Panc1 (cell line): ENCODE results near the gene SLC12A9. TPM values are rescaled to one million over a fixed set of nuclear protein-coding genes. Genes with fewer than 3 reads are reported as not detected.

Experiments
- ATAC-seq: fragments of 200-7000 bp; cut with Tn5 transposase; 2 replicates; pipeline ENCODE4 v1.9.1; 2020; ENCODE audit warnings: mild to moderate bottlenecking, moderate library complexity
- BruUV-seq: library from RNA; stranded (reverse); fragments of 400-500 nt; replicated peaks from 2 replicates; lab custom pipeline; 2021; lab: Mats Ljungman, UMichigan
- CTCF ChIA-PET: fragments of 300-600 bp; sonication (Branson Sonifier 250); formaldehyde crosslinking; loops from one replicate; lab custom pipeline; 2022; ENCODE audit warnings: antibody characterized with exemption; lab: Charles Lee
- POLR2A ChIA-PET: fragments of 300-600 bp; sonication (Branson Sonifier 250); formaldehyde crosslinking; loops from one replicate; lab custom pipeline; 2022; ENCODE audit warnings: antibody characterized with exemption; lab: Charles Lee
- DNase-seq: peaks from one replicate; pipeline ENCODE4 v3.0.0-alpha.2; 2010; ENCODE audit warnings: low read depth, low spot score
- H3K27ac ChIP-seq: 2 replicates; pipeline ENCODE4 v1.5.1; 2011; ENCODE audit warnings: mild to moderate bottlenecking, low read length, inconsistent platforms
- H3K27me3 ChIP-seq: fragments of 200-500 bp; sonication (Bioruptor generic); 2 replicates; pipeline ENCODE4 v1.6.0; 2014; ENCODE audit warnings: low read length, inconsistent platforms; ENCODE audit not compliant: control insufficient read depth, insufficient read depth
- H3K36me3 ChIP-seq: fragments of 200-500 bp; sonication (Bioruptor generic); 2 replicates; pipeline ENCODE4 v1.5.1; 2014; ENCODE audit warnings: inconsistent platforms, mild to moderate bottlenecking, low read length, moderate library complexity; ENCODE audit not compliant: control insufficient read depth, insufficient read depth
- H3K4me1 ChIP-seq: 2 replicates; pipeline ENCODE4 v1.5.1; 2011; ENCODE audit warnings: inconsistent platforms, mild to moderate bottlenecking, low read length, moderate library complexity; ENCODE audit not compliant: control insufficient read depth, insufficient read depth
- H3K4me3 ChIP-seq, 2 experiments: 2 replicates each; pipeline ENCODE4 v1.5.1; 2011 to 2012; ENCODE audit warnings: low read depth in 2 of 2, low read length in 2 of 2, mild to moderate bottlenecking in 2 of 2, inconsistent platforms in 1 of 2, moderate library complexity in 1 of 2
- H3K9me3 ChIP-seq: fragments of 200-500 bp; sonication (Bioruptor generic); 2 replicates; pipeline ENCODE4 v1.5.1; 2014; ENCODE audit warnings: low read depth, mild to moderate bottlenecking, inconsistent platforms, low read length, moderate library complexity; ENCODE audit not compliant: control insufficient read depth, insufficient read depth
- CTCF ChIP-seq: fragments of 450-650 bp; IDR thresholded peaks from 2 replicates; pipeline ENCODE4 v1.5.1; 2017; ENCODE audit warnings: mild to moderate bottlenecking
- POLR2AphosphoS5 ChIP-seq: IDR thresholded peaks from 2 replicates; pipeline ENCODE4 v1.6.1; 2012; ENCODE audit warnings: mild to moderate bottlenecking, low read depth, low read length, moderate library complexity
- REST ChIP-seq, 2 experiments: IDR thresholded peaks; 2 replicates each; pipeline ENCODE4 v1.6.1; 2011 to 2012; ENCODE audit warnings: low read depth in 2 of 2, control low read depth in 1 of 2, low read length in 1 of 2, mild to moderate bottlenecking in 1 of 2, moderate library complexity in 1 of 2; ENCODE audit not compliant: insufficient read depth in 1 of 2
- SIN3A ChIP-seq: IDR thresholded peaks from 2 replicates; pipeline ENCODE4 v1.6.1; 2012; ENCODE audit warnings: low read depth, mild to moderate bottlenecking, low read length, moderate library complexity, borderline replicate concordance; ENCODE audit not compliant: insufficient read depth
- TCF7L2 ChIP-seq: IDR thresholded peaks from 2 replicates; pipeline ENCODE4 v1.6.1; 2011; ENCODE audit warnings: mild to moderate bottlenecking, low read depth, low read length, inconsistent platforms
- in situ Hi-C: cut with HindIII; loops from 2 replicates; pipeline ENCODE4 v1.10.0; 2016; ENCODE audit warnings: low sequenced_read_pairs, low pct_unique_long_range_greater_than_20kb
- intact Hi-C: fragments of 100-400 bp; cut with micrococcal nuclease; formaldehyde crosslinking; loops from one replicate; pipeline ENCODE4 v1.10.0; 2022; ENCODE audit not compliant: unreplicated experiment
- total RNA-seq: library from RNA; stranded (reverse); gene quantifications from one replicate; pipeline ENCODE4 v1.2.1, GENCODE V29; 2021; ENCODE audit not compliant: unreplicated experiment

Gene SLC12A9
- total RNA-seq, 1 experiment from 2014 or later, result 31.1 TPM

- ChIA-PET CTCF (no interaction called here), POLR2A (no interaction called here)
- TF ChIP-seq SIN3A (no peak), REST (IDR thresholded peaks at IDR 0.05; ENCODE audit: insufficient read depth in 1 of 2, low read depth in 2 of 2, low read length in 1 of 2) (no peak), POLR2AphosphoS5 (no peak), CTCF (no peak), TCF7L2 (no peak)
- no peak for DNase-seq
- BruUV-seq, result no TSS peak
- intact Hi-C loops (no loop called here), in situ Hi-C loops (no loop called here)
- ATAC-seq, result no peak
- Histone ChIP-seq H3K4me1 (peaks cover 10% of the 10 kb centered on the region), H3K4me3 (no peak overlapping the region), H3K9me3 (no peaks in the 10 kb centered on the region), H3K36me3 (peaks cover 18% of the 10 kb centered on the region), H3K27me3 (no peaks in the 10 kb centered on the region), H3K27ac (peak overlapping the region; percentile 14)
Measured at GRCh38 chr7:100882785-100883526, 30.4 kb downstream of the SLC12A9 start.

- peaks cover 19% of the 10 kb centered on the region for H3K36me3 ChIP-seq
- CTCF ChIA-PET, result no interaction called here
- BruUV-seq, result TSS peak; percentile 63
Measured at GRCh38 chr7:100884736-100885439, 32.4 kb downstream of the SLC12A9 start.

More at GRCh38 chr7:100884736-100885439, 32.4 kb downstream of the SLC12A9 start:
- DNase-seq (no peak), ATAC-seq (no peak)
- Histone ChIP-seq H3K9me3 (no peaks in the 10 kb centered on the region), H3K4me1 (peaks cover 18% of the 10 kb centered on the region), H3K27me3 (no peaks in the 10 kb centered on the region), H3K4me3 (no peak overlapping the region), H3K27ac (no peak overlapping the region)
- intact Hi-C loops, result no loop called here
- TF ChIP-seq SIN3A, result no peak
- TF ChIP-seq TCF7L2, result no peak
- 0 out of 2 replicates have a peak, but pooled peaks have one; percentile 28 for TF ChIP-seq POLR2AphosphoS5
- in situ Hi-C loops, result no loop called here
- POLR2A ChIA-PET, result interaction anchor here (0.7 kb wide), 2 partner anchors 59 to 417 kb away, joined by 3 to 6 read pairs; no protein-coding TSS in a partner anchor
